Metanephros (tissue), 2 donors: ENCODE data around the gene CNTNAP4. TPM values are rescaled to one million over a fixed set of nuclear protein-coding genes. Genes with fewer than 3 reads are reported as not detected.

ENCODE experiments used
- small RNA-seq: library from RNA; depleted of rRNA; stranded (forward); fragments of <200 nt; gene quantifications from one replicate; pipeline ENCODE3, GENCODE V24; 2014; ENCODE audit warnings: low replicate concordance
- total RNA-seq: library from RNA; depleted of rRNA; stranded (reverse); fragments of >200 nt; gene quantifications from one replicate; pipeline ENCODE4 v1.2.3, GENCODE V29; 2014

The CNTNAP4 gene
- 1.2 TPM for total RNA-seq

DNA sequence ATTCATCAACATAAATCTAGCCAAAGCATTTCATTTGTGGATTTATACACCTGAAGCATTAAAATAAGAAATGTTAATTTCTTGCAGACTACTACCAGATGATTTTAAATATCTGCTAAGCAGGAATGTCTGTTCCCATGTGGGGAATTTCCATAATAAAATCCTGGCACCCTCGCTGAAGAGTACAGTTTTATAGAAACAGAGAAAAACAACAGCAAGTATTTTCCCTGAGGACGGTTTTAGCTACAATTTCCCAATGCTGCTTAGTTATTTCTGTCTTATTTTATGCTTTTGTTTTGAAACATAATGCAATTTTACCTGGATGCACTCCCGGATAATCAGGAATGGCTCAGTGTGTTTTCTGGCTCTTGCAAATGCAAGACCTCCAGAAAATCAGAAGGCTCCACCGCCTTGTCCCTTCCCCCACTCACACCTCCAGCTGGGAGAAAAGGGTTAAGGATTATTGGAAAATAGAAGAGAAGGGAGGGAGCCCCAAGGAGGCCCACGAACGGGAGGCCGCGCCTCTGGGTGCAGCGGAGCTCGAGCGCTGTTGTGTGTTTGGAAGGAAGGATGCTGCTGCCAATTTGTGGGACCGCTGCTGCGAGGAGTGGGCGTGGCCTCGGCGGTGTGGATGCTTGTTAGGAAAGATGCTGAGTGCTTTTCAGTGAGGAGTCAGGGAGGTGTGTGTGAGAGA, at the start of gene CNTNAP4:
Gene CNTNAP4 (plus strand): TSS at position 657 of the 694 bp plus-strand sequence. CDS start 262 bp downstream, outside the sequence.

Small RNA genes within 50 kb of the gene (small RNA-seq; reads per million reads assigned to genes)
- gene RF00133 (not detected), gene RN7SKP233 (not detected)
